GM21381 (cell line): ENCODE measurements around the gene KCNK7.

Experiments used
- ATAC-seq: cut with Tn5 transposase; IDR thresholded peaks from one replicate; pipeline ENCODE4 v1.9.1; 2021; ENCODE audit warnings: mild to moderate bottlenecking, moderate library complexity; ENCODE audit not compliant: unreplicated experiment

The KCNK7 gene

GRCh38 chr11:65627202-65627601, 31.6 kb upstream of the KCNK7 start:
- no peak for ATAC-seq

- no peak for ATAC-seq
Observed at GRCh38 chr11:65625628-65626342, 30.2 kb upstream of the KCNK7 start.

- no peak for ATAC-seq
Observed at GRCh38 chr11:65624931-65625627, 29.5 kb upstream of the KCNK7 start.

GRCh38 chr11:65623852-65624616, 28.4 kb upstream of the KCNK7 start:
- no peak for ATAC-seq

GRCh38 chr11:65623177-65623576, 27.6 kb upstream of the KCNK7 start:
- no peak for ATAC-seq

GRCh38 chr11:65622011-65622410, 26.4 kb upstream of the KCNK7 start:
- ATAC-seq, result no peak

- no peak for ATAC-seq
Observed at GRCh38 chr11:65621460-65621859, 25.9 kb upstream of the KCNK7 start.

GRCh38 chr11:65620666-65621065, 25.1 kb upstream of the KCNK7 start:
- no peak for ATAC-seq

GRCh38 chr11:65619281-65619928, 23.8 kb upstream of the KCNK7 start:
- ATAC-seq, result no peak

- ATAC-seq, result no peak
Observed at GRCh38 chr11:65618763-65619162, 23.2 kb upstream of the KCNK7 start.

GRCh38 chr11:65617990-65618751, 22.6 kb upstream of the KCNK7 start:
- ATAC-seq, result no peak

- no peak for ATAC-seq
Observed at GRCh38 chr11:65617136-65617850, 21.7 kb upstream of the KCNK7 start.

GRCh38 chr11:65616575-65617001, 21.0 kb upstream of the KCNK7 start:
- no peak for ATAC-seq

- ATAC-seq, result peak; percentile 7
Observed at GRCh38 chr11:65615950-65616574, 20.5 kb upstream of the KCNK7 start.

- peak; percentile 83 for ATAC-seq
Observed at GRCh38 chr11:65615229-65615949, 19.8 kb upstream of the KCNK7 start, which contains the start of gene PCNX3. Gene PCNX3 (plus strand): TSS chr11:65615776. CDS start chr11:65616312, 536 bp downstream.

- ATAC-seq, result no peak
Observed at GRCh38 chr11:65613091-65613928, 17.7 kb upstream of the KCNK7 start.

- ATAC-seq, result no peak
Observed at GRCh38 chr11:65612691-65613090, 17.1 kb upstream of the KCNK7 start.
